ENCODE results near the gene MESP2.

MESP2 gene

GRCh38 chr15:89761929-89762328 lies 14.2 kb upstream of the MESP2 start:
- H3K36me3 ChIP-seq (ENCODE audit: insufficient read depth, insufficient read length, low read length) = no peaks in the 10 kb centered on the region
- TF ChIP-seq YY1 (IDR thresholded peaks at IDR 0.05; ENCODE audit: insufficient read depth, insufficient read length) = no peak
- TF ChIP-seq ZNF274 (IDR thresholded peaks at IDR 0.05; ENCODE audit: low read depth, low read length) = no peak
- no peak for TF ChIP-seq SUZ12 (IDR thresholded peaks at IDR 0.05; ENCODE audit: extremely low read depth, insufficient read depth, insufficient read length)
- DNase-seq (ENCODE audit: low read depth, low spot score) = no peak
- H3K4me1 ChIP-seq (ENCODE audit: insufficient read depth, insufficient read length) = peaks cover 12% of the 10 kb centered on the region
- no peak overlapping the region for H3K9ac ChIP-seq (ENCODE audit: insufficient read length, low read depth)
- no peaks in the 10 kb centered on the region for H3K27me3 ChIP-seq (ENCODE audit: insufficient read depth, insufficient read length)
- no peaks in the 10 kb centered on the region for H3K9me3 ChIP-seq (ENCODE audit: insufficient read depth, low read length)
- no peak overlapping the region for H3K4me3 ChIP-seq (ENCODE audit: insufficient read length, low read depth)

GRCh38 chr15:89765694-89766093 lies 10.4 kb upstream of the MESP2 start:
- DNase-seq (ENCODE audit: low read depth, low spot score) = no peak
- Histone ChIP-seq H3K36me3 (ENCODE audit: insufficient read depth, insufficient read length, low read length) (no peaks in the 10 kb centered on the region), H3K27me3 (ENCODE audit: insufficient read depth, insufficient read length) (no peaks in the 10 kb centered on the region), H3K9me3 (ENCODE audit: insufficient read depth, low read length) (no peaks in the 10 kb centered on the region), H3K9ac (ENCODE audit: insufficient read length, low read depth) (no peak overlapping the region), H3K4me1 (ENCODE audit: insufficient read depth, insufficient read length) (peaks cover 6% of the 10 kb centered on the region), H3K4me3 (ENCODE audit: insufficient read length, low read depth) (no peak overlapping the region)
- TF ChIP-seq SUZ12 (IDR thresholded peaks at IDR 0.05; ENCODE audit: extremely low read depth, insufficient read depth, insufficient read length) (no peak), ZNF274 (IDR thresholded peaks at IDR 0.05; ENCODE audit: low read depth, low read length) (no peak), YY1 (IDR thresholded peaks at IDR 0.05; ENCODE audit: insufficient read depth, insufficient read length) (no peak)

GRCh38 chr15:89766357-89767311 lies 9.5 kb upstream of the MESP2 start:
- Histone ChIP-seq H3K36me3 (ENCODE audit: insufficient read depth, insufficient read length, low read length) (no peaks in the 10 kb centered on the region), H3K27me3 (ENCODE audit: insufficient read depth, insufficient read length) (no peaks in the 10 kb centered on the region), H3K4me1 (ENCODE audit: insufficient read depth, insufficient read length) (no peaks in the 10 kb centered on the region), H3K9me3 (ENCODE audit: insufficient read depth, low read length) (no peaks in the 10 kb centered on the region), H3K9ac (ENCODE audit: insufficient read length, low read depth) (no peak overlapping the region), H3K4me3 (ENCODE audit: insufficient read length, low read depth) (no peak overlapping the region)
- no peak for DNase-seq (ENCODE audit: low read depth, low spot score)
- TF ChIP-seq YY1 (IDR thresholded peaks at IDR 0.05; ENCODE audit: insufficient read depth, insufficient read length) = no peak
- TF ChIP-seq ZNF274 (IDR thresholded peaks at IDR 0.05; ENCODE audit: low read depth, low read length) = no peak
- no peak for TF ChIP-seq SUZ12 (IDR thresholded peaks at IDR 0.05; ENCODE audit: extremely low read depth, insufficient read depth, insufficient read length)

- TF ChIP-seq YY1 (IDR thresholded peaks at IDR 0.05; ENCODE audit: insufficient read depth, insufficient read length) (no peak), ZNF274 (IDR thresholded peaks at IDR 0.05; ENCODE audit: low read depth, low read length) (no peak), SUZ12 (IDR thresholded peaks at IDR 0.05; ENCODE audit: extremely low read depth, insufficient read depth, insufficient read length) (no peak)
- no peak for DNase-seq (ENCODE audit: low read depth, low spot score)
- Histone ChIP-seq H3K4me3 (ENCODE audit: insufficient read length, low read depth) (no peak overlapping the region), H3K27me3 (ENCODE audit: insufficient read depth, insufficient read length) (no peaks in the 10 kb centered on the region), H3K36me3 (ENCODE audit: insufficient read depth, insufficient read length, low read length) (no peaks in the 10 kb centered on the region), H3K4me1 (ENCODE audit: insufficient read depth, insufficient read length) (no peaks in the 10 kb centered on the region), H3K9ac (ENCODE audit: insufficient read length, low read depth) (no peak overlapping the region), H3K9me3 (ENCODE audit: insufficient read depth, low read length) (no peaks in the 10 kb centered on the region)
Measured at GRCh38 chr15:89767411-89767915, 8.7 kb upstream of the MESP2 start.

GRCh38 chr15:89768071-89768500 lies 8.0 kb upstream of the MESP2 start:
- H3K36me3 ChIP-seq (ENCODE audit: insufficient read depth, insufficient read length, low read length) = no peaks in the 10 kb centered on the region

GRCh38 chr15:89769366-89769765 lies 6.8 kb upstream of the MESP2 start:
- no peaks in the 10 kb centered on the region for H3K36me3 ChIP-seq (ENCODE audit: insufficient read depth, insufficient read length, low read length)
- H3K27me3 ChIP-seq (ENCODE audit: insufficient read depth, insufficient read length) = no peaks in the 10 kb centered on the region
- no peak overlapping the region for H3K4me3 ChIP-seq (ENCODE audit: insufficient read length, low read depth)
- H3K9me3 ChIP-seq (ENCODE audit: insufficient read depth, low read length) = no peaks in the 10 kb centered on the region
- H3K9ac ChIP-seq (ENCODE audit: insufficient read length, low read depth) = no peak overlapping the region
- no peak for TF ChIP-seq YY1 (IDR thresholded peaks at IDR 0.05; ENCODE audit: insufficient read depth, insufficient read length)
- no peak for TF ChIP-seq SUZ12 (IDR thresholded peaks at IDR 0.05; ENCODE audit: extremely low read depth, insufficient read depth, insufficient read length)
- TF ChIP-seq ZNF274 (IDR thresholded peaks at IDR 0.05; ENCODE audit: low read depth, low read length) = no peak
- no peaks in the 10 kb centered on the region for H3K4me1 ChIP-seq (ENCODE audit: insufficient read depth, insufficient read length)
- no peak for DNase-seq (ENCODE audit: low read depth, low spot score)

More at GRCh38 chr15:89768071-89768500, 8.0 kb upstream of the MESP2 start:
- no peak for TF ChIP-seq YY1 (IDR thresholded peaks at IDR 0.05; ENCODE audit: insufficient read depth, insufficient read length)
- TF ChIP-seq SUZ12 (IDR thresholded peaks at IDR 0.05; ENCODE audit: extremely low read depth, insufficient read depth, insufficient read length) = no peak
- TF ChIP-seq ZNF274 (IDR thresholded peaks at IDR 0.05; ENCODE audit: low read depth, low read length) = no peak
- Histone ChIP-seq H3K4me1 (ENCODE audit: insufficient read depth, insufficient read length) (no peaks in the 10 kb centered on the region), H3K4me3 (ENCODE audit: insufficient read length, low read depth) (no peak overlapping the region), H3K27me3 (ENCODE audit: insufficient read depth, insufficient read length) (no peaks in the 10 kb centered on the region), H3K9ac (ENCODE audit: insufficient read length, low read depth) (no peak overlapping the region), H3K9me3 (ENCODE audit: insufficient read depth, low read length) (no peaks in the 10 kb centered on the region)
- no peak for DNase-seq (ENCODE audit: low read depth, low spot score)

- Histone ChIP-seq H3K9ac (ENCODE audit: insufficient read length, low read depth) (no peak overlapping the region), H3K4me3 (ENCODE audit: insufficient read length, low read depth) (no peak overlapping the region), H3K9me3 (ENCODE audit: insufficient read depth, low read length) (no peaks in the 10 kb centered on the region), H3K27me3 (ENCODE audit: insufficient read depth, insufficient read length) (no peaks in the 10 kb centered on the region), H3K4me1 (ENCODE audit: insufficient read depth, insufficient read length) (no peaks in the 10 kb centered on the region), H3K36me3 (ENCODE audit: insufficient read depth, insufficient read length, low read length) (no peaks in the 10 kb centered on the region)
- TF ChIP-seq SUZ12 (IDR thresholded peaks at IDR 0.05; ENCODE audit: extremely low read depth, insufficient read depth, insufficient read length) (no peak), ZNF274 (IDR thresholded peaks at IDR 0.05; ENCODE audit: low read depth, low read length) (no peak), YY1 (IDR thresholded peaks at IDR 0.05; ENCODE audit: insufficient read depth, insufficient read length) (no peak)
- no peak for DNase-seq (ENCODE audit: low read depth, low spot score)
Measured at GRCh38 chr15:89770041-89770440, 6.1 kb upstream of the MESP2 start.

Data from NT2/D1 (cell line).